Fibroblast of villous mesenchyme (primary cell): Measurements from ENCODE around the gene TSC22D1. TPM values are rescaled to one million over a fixed set of nuclear protein-coding genes. Genes with fewer than 3 reads are reported as not detected.

Source experiments
- DNase-seq: peaks from one replicate; pipeline ENCODE4 v3.0.0-alpha.2; 2010; ENCODE audit warnings: low read depth
- H3K4me3 ChIP-seq: 2 replicates; pipeline ENCODE4 v1.5.1; 2011; ENCODE audit warnings: low read depth, mild to moderate bottlenecking, low read length
- CTCF ChIP-seq: IDR thresholded peaks from 2 replicates; pipeline ENCODE4 v1.5.1; 2012; ENCODE audit warnings: low read depth, mild to moderate bottlenecking, low read length; ENCODE audit not compliant: insufficient read depth
- total RNA-seq: library from RNA; depleted of rRNA; stranded (reverse); fragments of >200 nt; gene quantifications from 2 replicates; pipeline ENCODE4 v1.2.3, GENCODE V29; 2012

TSC22D1 gene
- total RNA-seq, 1 donor, result 54.8 TPM

GRCh38 chr13:44384778-44385177 is 191.4 kb downstream of the TSC22D1 start:
- H3K4me3 ChIP-seq, result no peak overlapping the region
- no peak for TF ChIP-seq CTCF
- no peak for DNase-seq

- TF ChIP-seq CTCF, result no peak
- H3K4me3 ChIP-seq, result no peak overlapping the region
- no peak for DNase-seq
Measured at GRCh38 chr13:44383945-44384344, 192.2 kb downstream of the TSC22D1 start.

GRCh38 chr13:44382635-44383145 is 193.4 kb downstream of the TSC22D1 start:
- no peak for DNase-seq
- TF ChIP-seq CTCF, result no peak
- H3K4me3 ChIP-seq, result no peak overlapping the region

Other genes with a start within 250 kb of the TSC22D1 start
- gene SERP2, start 202.5 kb downstream of the TSC22D1 start, total RNA-seq, result 5.5 and 5.6 TPM in 2 replicates